HepG2 (cell line): ENCODE measurements around the gene KDM4B. TPM values are rescaled to one million over a fixed set of nuclear protein-coding genes. Genes with fewer than 3 reads are reported as not detected.

ENCODE experiments used
- ATAC-seq: fragments of 200-7000 bp; cut with Tn5 transposase; 3 replicates; pipeline ENCODE4 v1.9.1; 2020; ENCODE audit warnings: mild to moderate bottlenecking, moderate library complexity
- BruUV-seq: library from RNA; stranded (reverse); fragments of 400-500 nt; replicated peaks from 2 replicates; lab custom pipeline; 2021; lab: Mats Ljungman, UMichigan
- CTCF ChIA-PET: fragments of 300-600 bp; formaldehyde crosslinking; extraction: SDS; loops from one replicate; lab custom pipeline; 2021; ENCODE audit warnings: low total read pairs, inconsistent platforms, low intra/inter-chr PET ratio; lab: Yijun Ruan, JAX
- POLR2A ChIA-PET: fragments of 350-600 bp; sonication (Branson Sonifier 250); formaldehyde crosslinking; loops from one replicate; lab custom pipeline; 2020; ENCODE audit warnings: antibody characterized with exemption, inconsistent platforms; lab: Yijun Ruan, JAX
- DNase-seq: peaks from one replicate; pipeline ENCODE4 v3.0.0-alpha.2; 2015; ENCODE audit warnings: low spot score
- FAIRE-seq: peaks from 3 replicates; lab custom pipeline; 2011; peaks lifted over from hg19 to GRCh38; lab: Jason Lieb, UNC
- H2AFZ ChIP-seq: one replicate; pipeline ENCODE4 v1.6.1; 2011; ENCODE audit warnings: low read length, inconsistent platforms
- H3K27ac ChIP-seq: fragments of 300-600 bp; 3 replicates; pipeline ENCODE4 v1.8.0; 2011; ENCODE audit warnings: mixed run types, mild to moderate bottlenecking, mixed read lengths, low read length, inconsistent platforms; ENCODE audit not compliant: insufficient read depth; ENCODE audit errors: extremely low read length
- H3K27me3 ChIP-seq, 2 experiments: fragments of 200-600 bp in 1 of 2; 2 replicates in 1 of 2; 3 replicates in 1 of 2; pipeline versions ENCODE4 v1.6.0 to v1.8.0; 2011; ENCODE audit warnings: low read length in 2 of 2, mild to moderate bottlenecking in 2 of 2, moderate library complexity in 2 of 2, inconsistent platforms in 1 of 2; ENCODE audit not compliant: insufficient read depth in 2 of 2, control insufficient read depth in 1 of 2
- H3K36me3 ChIP-seq, 2 experiments: fragments of 200-600 bp in 1 of 2; replicated peaks in 1 of 2; 2 replicates in 1 of 2; 3 replicates in 1 of 2; pipeline versions ENCODE4 v1.5.1 to v1.8.0; 2011; ENCODE audit warnings: low read length in 2 of 2, inconsistent platforms in 1 of 2; ENCODE audit not compliant: insufficient read depth in 2 of 2, control insufficient read depth in 1 of 2
- H3K4me1 ChIP-seq: 2 replicates; pipeline ENCODE4 v1.5.1; 2012; ENCODE audit warnings: low read length, inconsistent platforms; ENCODE audit not compliant: insufficient read depth
- H3K4me2 ChIP-seq: 2 replicates; pipeline ENCODE4 v1.6.0; 2011; ENCODE audit warnings: low read depth, low read length, inconsistent platforms
- H3K4me3 ChIP-seq, 3 experiments: fragments of 200-600 bp in 1 of 3; sonication (generic), shearing (Covaris generic) in 1 of 3; replicated peaks in 1 of 3; 2 replicates each; pipeline ENCODE4 v1.5.1; 2011 to 2016; ENCODE audit warnings: low read length in 3 of 3, inconsistent platforms in 2 of 3, low read depth in 2 of 3, mild to moderate bottlenecking in 2 of 3, control low read depth in 1 of 3, mixed read lengths in 1 of 3; ENCODE audit not compliant: insufficient read depth in 1 of 3
- H3K79me2 ChIP-seq: one replicate; pipeline ENCODE4 v1.6.1; 2011; ENCODE audit warnings: low read length, inconsistent platforms; ENCODE audit not compliant: insufficient read depth
- H3K9ac ChIP-seq: 2 replicates; pipeline ENCODE4 v1.6.0; 2011; ENCODE audit warnings: mild to moderate bottlenecking, low read depth, low read length, inconsistent platforms; ENCODE audit not compliant: insufficient read depth
- H3K9me3 ChIP-seq: 2 replicates; pipeline ENCODE4 v1.5.1; 2012; ENCODE audit warnings: mild to moderate bottlenecking, low read length
- H4K20me1 ChIP-seq: 2 replicates; pipeline ENCODE4 v1.6.0; 2011; ENCODE audit warnings: inconsistent platforms, mild to moderate bottlenecking, low read length, moderate library complexity; ENCODE audit not compliant: insufficient read depth
- ARID2 ChIP-seq: sonication (generic); formaldehyde crosslinking; IDR thresholded peaks from 2 replicates; pipeline ENCODE4 v1.8.1; 2022; ENCODE audit warnings: mild to moderate bottlenecking, missing genetic modification reagents, borderline replicate concordance
- MAFF ChIP-seq: IDR thresholded peaks from 2 replicates; pipeline ENCODE4 v1.6.1; 2011; ENCODE audit warnings: low read depth, low read length, improper control_type of control experiment
- NR1H2 ChIP-seq: sonication (generic); formaldehyde crosslinking; IDR thresholded peaks from 2 replicates; pipeline ENCODE4 v1.8.1; 2022; ENCODE audit warnings: low read depth, missing genetic modification reagents, borderline replicate concordance
- RAD21 ChIP-seq: fragments of 450-650 bp; formaldehyde crosslinking; IDR thresholded peaks from 2 replicates; pipeline ENCODE4 v1.5.0; 2020; ENCODE audit warnings: mild to moderate bottlenecking
- SMC3 ChIP-seq: IDR thresholded peaks from 2 replicates; pipeline ENCODE4 v1.6.1; 2011; ENCODE audit warnings: low read length, improper control_type of control experiment
- ZNF230 ChIP-seq: sonication (generic); formaldehyde crosslinking; IDR thresholded peaks from 2 replicates; pipeline ENCODE4 v1.4.0; 2020; ENCODE audit warnings: mild to moderate bottlenecking, missing genetic modification reagents
- ZNF468 ChIP-seq: sonication (generic); formaldehyde crosslinking; IDR thresholded peaks from 2 replicates; pipeline ENCODE4 v1.8.0; 2022; ENCODE audit warnings: mild to moderate bottlenecking, moderate library complexity, missing genetic modification reagents
- ZNF547 ChIP-seq: sonication (generic); formaldehyde crosslinking; IDR thresholded peaks from 2 replicates; pipeline ENCODE4 v1.5.1; 2020; ENCODE audit warnings: mild to moderate bottlenecking, missing genetic modification reagents
- ZNF788 ChIP-seq: sonication (generic); formaldehyde crosslinking; IDR thresholded peaks from 2 replicates; pipeline ENCODE4 v1.5.0; 2020; ENCODE audit warnings: mild to moderate bottlenecking, missing genetic modification reagents, borderline replicate concordance
- WGBS: methylation state at CpG from one replicate; pipeline ENCODE4 v1.1.6; 2017; ENCODE audit warnings: low lambda C conversion rate; 5-methylcytosine and 5-hydroxymethylcytosine counted together
- in situ Hi-C: cut with HindIII; loops from 2 replicates; pipeline ENCODE4 v1.10.0; 2017; ENCODE audit warnings: low pct_unique_long_range_greater_than_20kb; ENCODE audit not compliant: extremely low pct_ligation_motif_present
- intact Hi-C: fragments of 100-400 bp; cut with micrococcal nuclease; formaldehyde crosslinking; loops from one replicate; pipeline ENCODE4 v1.10.0; 2022; ENCODE audit not compliant: unreplicated experiment
- polyA plus RNA-seq, 8 experiments: library from polyadenylated mRNA; depleted of rRNA in 3 of 8; stranded (reverse) in 7 of 8; unstranded in 1 of 8; fragments of >200 nt; fragmentation: Illumina TruSeq in 4 of 8; extraction: Trizol in 4 of 8; gene quantifications; 2 replicates each; pipeline versions ENCODE4 v1.2.1 to v1.2.3, GENCODE V29; 2011 to 2016; ENCODE audit warnings: low read depth in 4 of 8, missing spikeins in 1 of 8, mixed read lengths in 1 of 8; ENCODE audit not compliant: insufficient read depth in 1 of 8
- total RNA-seq, 5 experiments: library from RNA; depleted of rRNA; stranded (reverse); fragments of >200 nt; fragmentation: Illumina TruSeq; extraction: Trizol; gene quantifications; 2 replicates each; pipeline ENCODE4 v1.2.3, GENCODE V29; 2016; ENCODE audit warnings: low read depth in 1 of 5
- TF ChIP-seq, protein P1 (sequence below): sonication (generic); formaldehyde crosslinking; IDR thresholded peaks from 2 replicates; pipeline ENCODE4 v1.5.1; 2020; ENCODE audit warnings: mild to moderate bottlenecking, missing genetic modification reagents
- TF ChIP-seq, protein P2 (sequence below): sonication (generic); formaldehyde crosslinking; IDR thresholded peaks from 2 replicates; pipeline ENCODE4 v1.4.0; 2020; ENCODE audit warnings: missing genetic modification reagents
- TF ChIP-seq, protein P3 (sequence below): sonication (generic); formaldehyde crosslinking; IDR thresholded peaks from 2 replicates; pipeline ENCODE4 v1.5.1; 2020; ENCODE audit warnings: mild to moderate bottlenecking, missing genetic modification reagents, moderate library complexity
- TF ChIP-seq, protein P4 (sequence below): sonication (generic); formaldehyde crosslinking; IDR thresholded peaks from 2 replicates; pipeline ENCODE4 v1.8.0; 2022; ENCODE audit warnings: mild to moderate bottlenecking, missing genetic modification reagents, borderline replicate concordance

KDM4B gene
- total and polyA plus RNA-seq, 2 of the 13 experiments (the other 11 are each of a cell fraction or from before 2014, with no cell fraction given) = 4.9 to 14.6 TPM

DNA sequence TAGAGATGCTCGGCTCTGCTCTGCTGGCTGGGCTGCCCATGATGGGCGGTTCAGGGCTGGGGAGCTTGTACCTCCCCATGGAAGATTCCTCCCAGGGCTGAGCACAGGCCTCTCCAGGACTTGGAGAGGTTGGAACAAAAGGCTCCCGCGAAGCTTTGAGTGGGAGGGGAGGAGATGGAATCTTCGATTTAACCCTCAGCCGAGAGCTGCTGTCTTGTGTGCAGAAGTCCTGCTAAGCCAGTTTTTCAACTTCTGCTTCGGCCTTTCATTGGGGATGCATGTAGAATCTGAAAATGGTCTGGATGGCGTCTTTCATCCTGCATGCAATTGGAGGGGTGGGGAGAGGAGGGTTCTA is 163.3 kb downstream of the KDM4B start:
- ChIA-PET CTCF (no interaction called here), POLR2A (no interaction called here)
- Histone ChIP-seq H3K4me1 (no peaks in the 10 kb centered on the region), H3K27me3 (no peaks in the 10 kb centered on the region), H3K9ac (no peak overlapping the region), H3K4me3 (no peak overlapping the region), H3K36me3 (peaks cover 9 to 18% of the 10 kb centered on the region in 2 experiments; a peak in 3 of 5 replicates), H2AFZ (no peak overlapping the region), H3K9me3 (no peaks in the 10 kb centered on the region), H3K4me2 (no peak overlapping the region), H3K27ac (no peak overlapping the region), H3K79me2 (no peaks in the 10 kb centered on the region), H4K20me1 (no peaks in the 10 kb centered on the region)
- WGBS = 97% methylated on average over 6 of the region's 8 CpGs
- TF ChIP-seq ZNF547 (CRISPR knock-in tag) (no peak), ZNF230 (no peak), RAD21 (CRISPR knock-in tag) (no peak), ZNF788 (CRISPR knock-in tag) (no peak), ZNF468 (no peak), ARID2 (no peak), NR1H2 (CRISPR knock-in tag) (no peak), SMC3 (no peak), MAFF (no peak)
- TF ChIP-seq, protein P1, sequence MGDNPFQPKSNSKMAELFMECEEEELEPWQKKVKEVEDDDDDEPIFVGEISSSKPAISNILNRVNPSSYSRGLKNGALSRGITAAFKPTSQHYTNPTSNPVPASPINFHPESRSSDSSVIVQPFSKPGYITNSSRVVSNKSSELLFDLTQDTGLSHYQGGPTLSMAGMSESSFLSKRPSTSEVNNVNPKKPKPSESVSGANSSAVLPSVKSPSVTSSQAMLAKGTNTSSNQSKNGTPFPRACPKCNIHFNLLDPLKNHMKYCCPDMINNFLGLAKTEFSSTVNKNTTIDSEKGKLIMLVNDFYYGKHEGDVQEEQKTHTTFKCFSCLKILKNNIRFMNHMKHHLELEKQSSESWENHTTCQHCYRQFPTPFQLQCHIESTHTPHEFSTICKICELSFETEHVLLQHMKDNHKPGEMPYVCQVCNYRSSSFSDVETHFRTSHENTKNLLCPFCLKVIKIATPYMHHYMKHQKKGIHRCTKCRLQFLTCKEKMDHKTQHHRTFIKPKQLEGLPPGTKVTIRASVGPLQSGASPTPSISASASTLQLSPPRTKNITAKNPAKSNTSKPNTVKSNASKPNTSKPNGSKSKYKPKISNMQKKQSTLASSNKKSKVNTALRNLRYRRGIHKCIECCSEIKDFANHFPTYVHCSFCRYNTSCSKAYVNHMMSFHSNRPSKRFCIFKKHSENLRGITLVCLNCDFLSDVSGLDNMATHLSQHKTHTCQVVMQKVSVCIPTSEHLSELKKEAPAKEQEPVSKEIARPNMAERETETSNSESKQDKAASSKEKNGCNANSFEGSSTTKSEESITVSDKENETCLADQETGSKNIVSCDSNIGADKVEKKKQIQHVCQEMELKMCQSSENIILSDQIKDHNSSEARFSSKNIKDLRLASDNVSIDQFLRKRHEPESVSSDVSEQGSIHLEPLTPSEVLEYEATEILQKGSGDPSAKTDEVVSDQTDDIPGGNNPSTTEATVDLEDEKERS (CRISPR knock-in tag) = no peak
- TF ChIP-seq, protein P2, sequence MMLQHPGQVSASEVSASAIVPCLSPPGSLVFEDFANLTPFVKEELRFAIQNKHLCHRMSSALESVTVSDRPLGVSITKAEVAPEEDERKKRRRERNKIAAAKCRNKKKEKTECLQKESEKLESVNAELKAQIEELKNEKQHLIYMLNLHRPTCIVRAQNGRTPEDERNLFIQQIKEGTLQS = no peak
- TF ChIP-seq, protein P3, sequence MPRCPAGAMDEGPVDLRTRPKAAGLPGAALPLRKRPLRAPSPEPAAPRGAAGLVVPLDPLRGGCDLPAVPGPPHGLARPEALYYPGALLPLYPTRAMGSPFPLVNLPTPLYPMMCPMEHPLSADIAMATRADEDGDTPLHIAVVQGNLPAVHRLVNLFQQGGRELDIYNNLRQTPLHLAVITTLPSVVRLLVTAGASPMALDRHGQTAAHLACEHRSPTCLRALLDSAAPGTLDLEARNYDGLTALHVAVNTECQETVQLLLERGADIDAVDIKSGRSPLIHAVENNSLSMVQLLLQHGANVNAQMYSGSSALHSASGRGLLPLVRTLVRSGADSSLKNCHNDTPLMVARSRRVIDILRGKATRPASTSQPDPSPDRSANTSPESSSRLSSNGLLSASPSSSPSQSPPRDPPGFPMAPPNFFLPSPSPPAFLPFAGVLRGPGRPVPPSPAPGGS (CRISPR knock-in tag) = no peak
- TF ChIP-seq, protein P4, sequence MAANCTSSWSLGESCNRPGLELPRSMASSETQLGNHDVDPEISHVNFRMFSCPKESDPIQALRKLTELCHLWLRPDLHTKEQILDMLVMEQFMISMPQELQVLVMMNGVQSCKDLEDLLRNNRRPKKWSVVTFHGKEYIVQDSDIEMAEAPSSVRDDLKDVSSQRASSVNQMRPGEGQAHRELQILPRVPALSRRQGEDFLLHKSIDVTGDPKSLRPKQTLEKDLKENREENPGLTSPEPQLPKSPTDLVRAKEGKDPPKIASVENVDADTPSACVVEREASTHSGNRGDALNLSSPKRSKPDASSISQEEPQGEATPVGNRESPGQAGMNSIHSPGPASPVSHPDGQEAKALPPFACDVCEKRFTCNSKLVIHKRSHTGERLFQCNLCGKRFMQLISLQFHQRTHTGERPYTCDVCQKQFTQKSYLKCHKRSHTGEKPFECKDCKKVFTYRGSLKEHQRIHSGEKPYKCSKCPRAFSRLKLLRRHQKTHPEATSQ (CRISPR knock-in tag) = no peak
- intact Hi-C loops = no loop called here
- in situ Hi-C loops = no loop called here
- DNase-seq (no peak), ATAC-seq (no peak), FAIRE-seq (no peak)
- no TSS peak for BruUV-seq
